HFF-Myc (cell line): ENCODE results near the gene SDR9C7.
"Not testable (repeated sequence)": the region's sequence is repeated elsewhere in the genome, so short reads cannot be mapped to it uniquely, and the experiment has no call there.

Experiments
- DNase-seq: peaks from one replicate; pipeline ENCODE4 v3.0.0-alpha.2; 2011; ENCODE audit warnings: low read depth; ENCODE audit errors: extremely low read depth
- H3K4me3 ChIP-seq: replicated peaks from 2 replicates; pipeline ENCODE4 v1.5.1; 2011; ENCODE audit warnings: low read depth, mild to moderate bottlenecking, control low read depth, low read length
- TF ChIP-seq, protein P1 (sequence below): IDR thresholded peaks from 2 replicates; pipeline ENCODE4 v1.5.1; 2012; ENCODE audit warnings: mild to moderate bottlenecking, low read depth, low read length, control low read depth; ENCODE audit errors: missing control alignments

SDR9C7 gene

DNA sequence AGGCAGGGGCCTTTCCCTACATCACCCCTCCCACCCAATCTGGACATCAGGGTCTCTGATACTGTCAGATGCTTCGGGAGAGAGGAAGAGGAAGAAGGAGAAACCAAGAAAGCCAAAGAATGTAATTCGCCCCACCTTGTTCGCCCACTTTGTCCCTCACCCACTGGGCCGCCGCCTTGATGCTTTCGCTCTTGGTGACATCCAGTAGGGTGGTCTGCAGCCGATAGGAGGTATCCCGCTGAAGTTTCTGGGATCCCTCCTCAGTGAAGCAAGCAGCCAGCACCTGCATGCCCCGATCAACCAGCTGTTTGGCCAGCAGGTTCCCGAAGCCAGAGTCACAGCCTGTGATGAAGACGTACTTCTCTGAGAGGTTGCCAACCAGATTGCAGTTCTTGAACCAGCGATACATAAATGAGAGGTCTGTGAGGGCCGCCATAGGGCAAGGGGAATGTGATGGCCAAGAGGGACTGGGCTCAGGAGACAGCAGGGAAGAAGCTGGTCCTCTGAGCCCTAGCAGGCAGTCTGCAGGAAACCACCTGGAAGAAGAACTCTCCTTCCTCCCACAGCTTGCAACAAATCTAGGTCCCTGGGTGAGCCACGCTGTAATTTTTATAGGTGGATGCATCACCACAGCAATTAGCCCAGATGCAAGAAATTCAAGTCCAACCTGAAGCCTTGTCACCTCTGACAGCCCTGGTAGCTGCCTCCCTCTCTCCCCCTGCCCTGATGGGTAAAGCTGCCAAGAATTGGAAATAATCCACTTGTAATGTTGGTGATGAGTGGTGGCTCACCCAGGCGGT lies at the start of gene SDR9C7:
SDR9C7 (minus strand) TSS at position 583 of the 800 bp plus-strand sequence; CDS start at position 436, 147 bp downstream.
- TF ChIP-seq, protein P1, sequence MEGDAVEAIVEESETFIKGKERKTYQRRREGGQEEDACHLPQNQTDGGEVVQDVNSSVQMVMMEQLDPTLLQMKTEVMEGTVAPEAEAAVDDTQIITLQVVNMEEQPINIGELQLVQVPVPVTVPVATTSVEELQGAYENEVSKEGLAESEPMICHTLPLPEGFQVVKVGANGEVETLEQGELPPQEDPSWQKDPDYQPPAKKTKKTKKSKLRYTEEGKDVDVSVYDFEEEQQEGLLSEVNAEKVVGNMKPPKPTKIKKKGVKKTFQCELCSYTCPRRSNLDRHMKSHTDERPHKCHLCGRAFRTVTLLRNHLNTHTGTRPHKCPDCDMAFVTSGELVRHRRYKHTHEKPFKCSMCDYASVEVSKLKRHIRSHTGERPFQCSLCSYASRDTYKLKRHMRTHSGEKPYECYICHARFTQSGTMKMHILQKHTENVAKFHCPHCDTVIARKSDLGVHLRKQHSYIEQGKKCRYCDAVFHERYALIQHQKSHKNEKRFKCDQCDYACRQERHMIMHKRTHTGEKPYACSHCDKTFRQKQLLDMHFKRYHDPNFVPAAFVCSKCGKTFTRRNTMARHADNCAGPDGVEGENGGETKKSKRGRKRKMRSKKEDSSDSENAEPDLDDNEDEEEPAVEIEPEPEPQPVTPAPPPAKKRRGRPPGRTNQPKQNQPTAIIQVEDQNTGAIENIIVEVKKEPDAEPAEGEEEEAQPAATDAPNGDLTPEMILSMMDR: no peak
- H3K4me3 ChIP-seq: no peak within 1 kb of the TSS
- no peak for DNase-seq

DNA sequence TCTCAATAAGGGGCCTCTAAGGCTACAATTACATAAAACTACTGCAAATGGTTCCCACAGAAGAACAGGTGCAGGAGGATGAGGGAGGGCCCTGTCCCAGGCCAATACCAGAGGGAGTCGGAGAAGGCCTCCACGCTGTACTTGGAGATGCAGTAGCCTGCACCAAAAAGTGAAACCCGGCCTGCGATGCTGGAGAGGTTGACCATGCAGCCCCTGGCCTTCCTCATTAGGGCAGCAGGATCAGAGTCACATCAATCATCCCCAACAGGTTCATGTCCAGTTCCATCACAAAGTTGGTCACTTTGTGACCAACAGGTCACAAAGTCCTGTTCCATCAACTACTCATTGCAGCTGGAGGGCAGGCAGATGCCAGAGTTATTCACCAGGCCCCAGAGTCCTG lies 49.2 kb upstream of the SDR9C7 start:
- no peak overlapping the region for H3K4me3 ChIP-seq
- TF ChIP-seq, protein P1: no peak
- DNase-seq: no peak

DNA sequence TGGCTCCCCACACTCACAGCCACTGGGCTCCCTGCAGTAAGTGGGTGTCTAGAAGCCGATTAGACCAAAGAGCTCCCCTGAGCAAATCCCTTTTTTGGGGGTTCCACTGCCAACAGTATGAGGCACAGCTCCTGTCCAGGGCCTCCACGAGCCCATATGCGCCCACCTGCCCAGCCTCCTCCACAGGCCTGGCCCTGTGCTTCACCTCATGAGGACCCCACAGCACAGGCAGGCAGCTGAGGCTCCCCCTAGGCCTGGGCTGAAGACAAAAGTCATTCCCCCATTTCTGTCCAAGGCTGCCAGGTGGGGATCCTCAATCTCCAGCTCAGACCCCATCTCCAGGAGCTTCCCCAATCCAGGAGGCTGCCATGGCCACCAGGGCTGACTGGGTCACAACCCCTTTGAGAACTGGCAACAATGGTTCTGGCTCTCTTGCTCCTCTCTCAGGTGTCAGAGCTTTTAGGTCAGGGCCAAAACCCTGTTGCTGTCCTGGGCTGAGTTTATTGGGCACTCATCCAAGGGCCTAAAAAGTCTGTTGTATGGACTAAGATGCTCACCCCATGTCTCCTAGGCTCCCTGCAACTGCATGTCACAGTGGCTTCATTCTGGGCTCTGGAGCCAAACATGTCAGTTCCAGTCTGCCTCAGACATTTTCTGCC lies 48.5 kb upstream of the SDR9C7 start:
- not testable (repeated sequence) for H3K4me3 ChIP-seq, DNase-seq

DNA sequence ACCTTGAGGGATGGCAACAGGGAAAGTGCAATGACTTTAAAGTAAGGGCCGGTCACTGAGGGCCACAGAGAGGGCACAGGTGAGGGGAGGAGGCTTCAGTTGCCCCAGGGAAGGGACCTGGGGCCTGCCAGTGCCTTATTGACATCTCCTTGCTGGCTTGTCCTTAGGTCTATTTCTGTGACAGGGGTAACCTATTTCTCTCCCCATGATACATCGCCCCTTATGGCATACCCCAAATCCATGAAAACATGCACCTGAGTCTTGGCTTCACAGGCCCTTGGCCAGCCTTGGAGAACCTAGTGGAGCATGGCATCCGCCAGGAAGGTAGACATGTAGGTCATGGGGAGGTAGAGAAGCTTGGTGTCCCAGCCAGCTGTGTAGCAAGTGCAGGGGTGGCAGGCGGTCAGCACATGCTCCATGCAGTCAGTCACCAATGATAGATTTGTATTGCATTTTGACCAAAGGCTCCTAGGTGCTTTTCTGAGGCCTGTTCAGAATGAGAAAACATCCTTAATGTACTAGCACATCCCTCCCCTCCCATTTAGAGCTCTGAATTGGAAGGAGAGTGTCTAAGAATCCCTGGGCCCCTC lies 46.8 kb upstream of the SDR9C7 start:
- TF ChIP-seq, protein P1: no peak
- H3K4me3 ChIP-seq: no peak overlapping the region
- DNase-seq: no peak

DNA sequence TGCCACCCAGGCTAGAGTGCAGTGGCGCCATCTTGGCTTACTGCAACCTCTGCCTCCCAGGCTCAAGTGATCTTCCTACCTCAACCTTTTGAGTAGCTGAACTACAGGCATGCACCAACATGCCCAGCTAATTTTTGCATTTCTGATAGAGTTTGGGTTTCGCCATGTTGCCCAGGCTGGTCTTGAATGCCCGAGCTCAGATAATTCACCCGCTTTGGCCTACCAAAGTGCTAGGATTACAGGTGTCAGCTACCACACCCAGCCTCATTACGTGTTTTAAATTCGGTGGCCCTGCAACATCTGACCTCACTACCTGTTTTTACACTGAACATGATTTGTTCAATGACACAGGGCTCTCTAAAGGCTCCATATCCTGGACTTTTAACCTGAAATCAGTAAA lies 46.1 kb upstream of the SDR9C7 start:
- TF ChIP-seq, protein P1: no peak
- no peak overlapping the region for H3K4me3 ChIP-seq
- DNase-seq: no peak

DNA sequence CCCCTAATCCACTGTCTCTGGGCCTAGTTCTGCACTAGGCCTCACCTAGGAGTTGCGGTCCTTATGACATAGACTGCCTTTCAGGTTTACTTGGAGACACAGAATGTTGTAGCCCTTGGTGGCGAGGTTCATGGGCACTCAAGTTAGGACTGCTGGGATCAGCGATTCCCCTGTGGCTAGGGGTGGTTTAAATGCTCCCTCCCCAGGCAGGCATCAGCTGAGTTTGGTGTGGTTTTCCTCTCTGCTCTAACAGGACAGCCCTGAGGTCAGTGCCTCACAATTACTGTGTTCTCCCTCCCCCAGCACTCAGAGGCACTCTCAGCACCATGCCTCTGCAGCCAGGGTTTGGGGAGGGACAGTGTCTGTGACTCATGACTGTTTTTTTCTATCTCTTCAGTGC lies 45.4 kb upstream of the SDR9C7 start:
- no peak for DNase-seq
- TF ChIP-seq, protein P1: no peak
- H3K4me3 ChIP-seq: no peak overlapping the region
